ENCODE results near the gene COLEC11.

GRCh38 chr2:3639015-3639630, 44.2 kb downstream of the COLEC11 start:
- TF ChIP-seq, protein P1, sequence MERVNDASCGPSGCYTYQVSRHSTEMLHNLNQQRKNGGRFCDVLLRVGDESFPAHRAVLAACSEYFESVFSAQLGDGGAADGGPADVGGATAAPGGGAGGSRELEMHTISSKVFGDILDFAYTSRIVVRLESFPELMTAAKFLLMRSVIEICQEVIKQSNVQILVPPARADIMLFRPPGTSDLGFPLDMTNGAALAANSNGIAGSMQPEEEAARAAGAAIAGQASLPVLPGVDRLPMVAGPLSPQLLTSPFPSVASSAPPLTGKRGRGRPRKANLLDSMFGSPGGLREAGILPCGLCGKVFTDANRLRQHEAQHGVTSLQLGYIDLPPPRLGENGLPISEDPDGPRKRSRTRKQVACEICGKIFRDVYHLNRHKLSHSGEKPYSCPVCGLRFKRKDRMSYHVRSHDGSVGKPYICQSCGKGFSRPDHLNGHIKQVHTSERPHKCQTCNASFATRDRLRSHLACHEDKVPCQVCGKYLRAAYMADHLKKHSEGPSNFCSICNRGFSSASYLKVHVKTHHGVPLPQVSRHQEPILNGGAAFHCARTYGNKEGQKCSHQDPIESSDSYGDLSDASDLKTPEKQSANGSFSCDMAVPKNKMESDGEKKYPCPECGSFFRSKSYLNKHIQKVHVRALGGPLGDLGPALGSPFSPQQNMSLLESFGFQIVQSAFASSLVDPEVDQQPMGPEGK (CRISPR knock-in tag; IDR thresholded peaks at IDR 0.05; ENCODE audit: borderline replicate concordance) = no peak
- TF ChIP-seq OSR1 (CRISPR knock-in tag; IDR thresholded peaks at IDR 0.05) (no peak), TCF4 (CRISPR knock-in tag; IDR thresholded peaks at IDR 0.05; ENCODE audit: borderline replicate concordance) (no peak), TOX (CRISPR knock-in tag; IDR thresholded peaks at IDR 0.05; ENCODE audit: borderline replicate concordance) (no peak), ZNF565 (CRISPR knock-in tag; conservative IDR thresholded peaks at IDR 0.05; ENCODE audit: low read depth) (no peak), SNAI2 (CRISPR knock-in tag; IDR thresholded peaks at IDR 0.05) (no peak)
